ENCODE measurements around the gene SDHB.

Gene SDHB

DNA sequence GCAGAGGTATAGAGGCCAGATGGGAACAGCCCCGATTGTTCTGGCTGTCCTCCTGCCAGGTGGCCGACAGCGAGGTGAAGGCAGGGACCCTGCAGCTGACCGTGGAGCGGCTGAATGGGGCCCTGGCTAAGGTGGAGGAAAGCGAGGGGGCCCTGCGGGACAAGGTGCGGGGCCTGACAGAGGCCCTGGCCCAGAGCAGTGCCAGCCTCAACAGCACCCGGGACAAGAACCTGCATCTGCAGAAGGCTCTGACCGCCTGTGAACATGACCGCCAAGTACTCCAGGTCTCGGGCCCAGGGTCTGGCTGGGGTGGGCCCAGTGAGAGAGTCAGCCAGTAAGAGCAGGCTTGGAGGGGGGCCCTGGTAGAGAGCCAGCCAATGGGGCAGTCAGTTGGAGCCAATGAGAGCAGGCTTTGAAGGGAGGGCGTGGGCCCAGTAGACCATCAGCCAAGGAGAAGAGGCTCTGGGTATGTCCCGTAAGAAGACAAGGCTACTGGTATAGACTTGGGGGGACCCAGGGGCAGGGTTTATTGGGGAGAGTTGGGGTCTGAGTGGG, 84.7 kb downstream of the SDHB start:
- DNase-seq (ENCODE audit: low spot score), result no peak

Data from germinal center (tissue), 1 donor.